ENCODE results near the gene EYA4.

DNA sequence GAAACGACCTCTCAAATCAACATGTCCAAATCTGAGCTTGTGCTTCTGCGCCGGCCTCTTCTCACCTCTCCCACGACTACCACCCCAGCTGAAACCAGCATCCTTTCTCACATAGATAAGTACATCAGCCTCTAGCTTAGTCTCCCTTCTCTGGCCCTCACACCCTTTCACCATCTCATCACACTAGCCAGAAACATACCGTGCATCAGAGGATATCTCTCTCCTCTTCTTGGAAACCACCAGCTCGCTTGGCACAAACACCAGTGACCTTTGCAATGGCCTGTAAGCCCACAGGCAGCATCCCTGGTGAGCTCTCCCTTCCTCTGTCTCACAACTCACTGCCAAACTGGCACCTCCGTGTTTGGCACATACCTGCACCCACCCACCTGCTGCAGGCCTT, 291.8 kb downstream of the EYA4 start:
- TF ChIP-seq POLR2A (IDR thresholded peaks at IDR 0.05): no peak
- TF ChIP-seq, protein P1, sequence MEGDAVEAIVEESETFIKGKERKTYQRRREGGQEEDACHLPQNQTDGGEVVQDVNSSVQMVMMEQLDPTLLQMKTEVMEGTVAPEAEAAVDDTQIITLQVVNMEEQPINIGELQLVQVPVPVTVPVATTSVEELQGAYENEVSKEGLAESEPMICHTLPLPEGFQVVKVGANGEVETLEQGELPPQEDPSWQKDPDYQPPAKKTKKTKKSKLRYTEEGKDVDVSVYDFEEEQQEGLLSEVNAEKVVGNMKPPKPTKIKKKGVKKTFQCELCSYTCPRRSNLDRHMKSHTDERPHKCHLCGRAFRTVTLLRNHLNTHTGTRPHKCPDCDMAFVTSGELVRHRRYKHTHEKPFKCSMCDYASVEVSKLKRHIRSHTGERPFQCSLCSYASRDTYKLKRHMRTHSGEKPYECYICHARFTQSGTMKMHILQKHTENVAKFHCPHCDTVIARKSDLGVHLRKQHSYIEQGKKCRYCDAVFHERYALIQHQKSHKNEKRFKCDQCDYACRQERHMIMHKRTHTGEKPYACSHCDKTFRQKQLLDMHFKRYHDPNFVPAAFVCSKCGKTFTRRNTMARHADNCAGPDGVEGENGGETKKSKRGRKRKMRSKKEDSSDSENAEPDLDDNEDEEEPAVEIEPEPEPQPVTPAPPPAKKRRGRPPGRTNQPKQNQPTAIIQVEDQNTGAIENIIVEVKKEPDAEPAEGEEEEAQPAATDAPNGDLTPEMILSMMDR (IDR thresholded peaks at IDR 0.05): no peak

Measured in esophagus squamous epithelium (tissue), 4 donors.